ENCODE data around the gene IL1R2.

DNA sequence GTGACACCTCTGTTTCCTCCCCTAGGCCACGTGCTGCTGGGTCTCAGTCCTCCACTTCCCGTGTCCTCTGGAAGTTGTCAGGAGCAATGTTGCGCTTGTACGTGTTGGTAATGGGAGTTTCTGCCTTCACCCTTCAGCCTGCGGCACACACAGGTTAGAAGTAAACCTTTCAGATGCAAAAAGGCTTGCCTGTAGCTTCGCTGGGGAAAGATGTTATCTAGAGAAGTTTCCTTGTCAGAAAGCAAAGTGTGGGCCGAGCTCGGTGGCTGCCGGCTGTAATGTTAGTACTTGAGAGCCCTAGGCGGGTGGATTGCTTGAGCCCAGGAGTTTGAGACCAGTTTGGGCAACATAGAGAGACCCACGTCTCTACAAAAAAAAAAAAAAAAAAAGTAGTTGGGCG, 16.7 kb downstream of the IL1R2 start:
- TF ChIP-seq POLR2A (IDR thresholded peaks at IDR 0.05) (no peak), EP300 (IDR thresholded peaks at IDR 0.05) (no peak)
